ENCODE data around the gene WNT2.

- TF ChIP-seq CTCF (conservative IDR thresholded peaks at IDR 0.05; ENCODE audit: low read depth, low read length) = no peak
- TF ChIP-seq EZH2 (IDR thresholded peaks at IDR 0.05; ENCODE audit: low read length, unreplicated experiment) = no peak
Observed at GRCh38 chr7:117322741-117323304, at the start of gene WNT2.
